BLaER1 (cell line): ENCODE measurements around the gene UBE2I.

Experiments
- H3K27ac ChIP-seq: shearing (Covaris generic); formaldehyde crosslinking; 2 replicates; pipeline ENCODE4 v1.8.1; 2022
- H3K27me3 ChIP-seq: shearing (Covaris generic); formaldehyde crosslinking; 2 replicates; pipeline ENCODE4 v1.8.1; 2022
- H3K36me3 ChIP-seq: shearing (Covaris generic); formaldehyde crosslinking; 2 replicates; pipeline ENCODE4 v1.8.1; 2022
- H3K4me1 ChIP-seq: shearing (Covaris generic); formaldehyde crosslinking; 2 replicates; pipeline ENCODE4 v1.8.1; 2022
- H3K4me2 ChIP-seq: shearing (Covaris generic); formaldehyde crosslinking; 2 replicates; pipeline ENCODE4 v1.8.1; 2022
- H3K4me3 ChIP-seq: shearing (Covaris generic); formaldehyde crosslinking; 2 replicates; pipeline ENCODE4 v1.8.1; 2022
- H3K9ac ChIP-seq: shearing (Covaris generic); formaldehyde crosslinking; 2 replicates; pipeline ENCODE4 v1.8.1; 2022
- H3K9me3 ChIP-seq: shearing (Covaris generic); formaldehyde crosslinking; 2 replicates; pipeline ENCODE4 v1.8.1; 2022
- H4K20me1 ChIP-seq: shearing (Covaris generic); formaldehyde crosslinking; 2 replicates; pipeline ENCODE4 v1.8.1; 2022
- Cebpa-rat ChIP-seq: shearing (Covaris generic); IDR thresholded peaks from 2 replicates; pipeline ENCODE4 v1.8.1; 2022

Gene UBE2I

DNA sequence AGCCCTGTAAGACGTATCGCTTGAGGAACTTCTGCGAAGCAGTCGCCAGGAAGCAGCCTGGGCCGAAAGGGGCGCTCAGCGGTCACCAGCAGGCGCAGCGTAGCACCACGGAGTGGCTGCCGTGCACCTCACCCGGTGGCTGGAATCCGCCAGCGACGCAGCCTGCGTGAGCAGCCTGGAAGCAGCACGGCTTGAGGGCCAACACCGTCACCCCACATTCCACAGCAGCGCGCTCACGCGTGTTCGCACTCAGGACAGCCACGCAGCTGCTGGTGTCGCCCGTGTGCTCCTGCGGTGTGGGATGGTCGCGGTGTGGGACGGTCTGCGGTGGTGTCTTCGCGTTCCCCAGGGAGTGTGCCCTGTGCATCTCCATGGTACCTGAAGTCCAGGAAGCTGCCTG lies 9.6 kb downstream of the UBE2I start:
- Histone ChIP-seq H3K27me3 (no peaks in the 10 kb centered on the region), H3K9ac (no peak overlapping the region), H3K4me1 (peaks cover 29% of the 10 kb centered on the region), H3K27ac (no peak overlapping the region), H3K4me2 (no peak overlapping the region), H3K4me3 (no peak overlapping the region), H3K9me3 (no peaks in the 10 kb centered on the region), H4K20me1 (peaks cover 100% of the 10 kb centered on the region), H3K36me3 (peaks cover 100% of the 10 kb centered on the region)
- TF ChIP-seq Cebpa-rat = no peak

DNA sequence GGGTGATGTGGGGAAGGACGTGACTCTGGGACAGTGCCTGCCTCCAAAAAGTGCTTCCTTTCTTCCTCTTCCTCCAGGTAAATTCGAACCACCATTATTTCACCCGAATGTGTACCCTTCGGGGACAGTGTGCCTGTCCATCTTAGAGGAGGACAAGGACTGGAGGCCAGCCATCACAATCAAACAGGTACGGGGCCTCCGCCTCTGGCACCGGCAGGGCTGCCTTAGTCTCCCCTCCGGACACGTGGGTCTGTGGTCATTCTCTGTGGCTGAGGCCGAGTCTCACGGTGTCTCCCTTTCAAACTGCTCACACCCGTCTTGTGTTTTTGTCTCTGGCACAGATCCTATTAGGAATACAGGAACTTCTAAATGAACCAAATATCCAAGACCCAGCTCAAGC lies 10.7 kb downstream of the UBE2I start:
- peaks cover 100% of the 10 kb centered on the region for H3K36me3 ChIP-seq
- no peak for TF ChIP-seq Cebpa-rat
- H3K9me3 ChIP-seq = no peaks in the 10 kb centered on the region
- no peak overlapping the region for H3K4me2 ChIP-seq
- no peak overlapping the region for H3K27ac ChIP-seq
- no peak overlapping the region for H3K9ac ChIP-seq
- H3K4me1 ChIP-seq = peaks cover 37% of the 10 kb centered on the region
- peaks cover 100% of the 10 kb centered on the region for H4K20me1 ChIP-seq
- H3K4me3 ChIP-seq = no peak overlapping the region
- H3K27me3 ChIP-seq = no peaks in the 10 kb centered on the region

DNA sequence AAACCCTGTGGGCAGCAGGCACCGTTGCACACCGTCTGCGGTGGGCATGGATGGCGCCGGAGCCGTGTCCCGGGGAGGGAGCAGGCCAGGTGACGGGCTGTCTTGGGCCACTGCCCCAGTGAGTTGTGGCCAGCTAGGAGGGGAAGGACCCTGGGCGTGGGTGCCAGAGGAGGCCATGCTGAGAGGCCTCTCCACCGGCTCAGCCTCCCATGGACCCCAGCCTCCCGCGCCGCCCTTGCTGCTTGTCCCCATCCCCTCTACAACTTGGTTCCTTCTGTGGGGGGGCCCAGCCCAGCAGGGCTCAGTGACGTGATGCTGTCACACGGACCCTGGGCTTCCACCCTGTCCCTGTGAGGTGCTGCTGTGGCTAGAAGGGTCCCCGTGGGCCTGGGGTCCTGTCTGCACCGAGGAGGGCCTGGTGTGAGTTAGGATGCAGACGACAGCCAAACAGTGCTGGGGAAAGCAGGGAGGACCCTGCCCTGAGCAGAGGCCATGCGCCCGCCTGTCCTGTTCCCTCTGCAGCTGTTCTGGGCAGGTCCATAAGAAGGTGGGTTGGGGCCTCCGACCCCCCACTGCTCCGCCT lies 11.3 kb downstream of the UBE2I start:
- no peak overlapping the region for H3K4me3 ChIP-seq
- H3K4me2 ChIP-seq = no peak overlapping the region
- peaks cover 100% of the 10 kb centered on the region for H3K36me3 ChIP-seq
- no peak for TF ChIP-seq Cebpa-rat
- no peak overlapping the region for H3K27ac ChIP-seq
- no peak overlapping the region for H3K9ac ChIP-seq
- H3K4me1 ChIP-seq = peaks cover 44% of the 10 kb centered on the region
- no peaks in the 10 kb centered on the region for H3K9me3 ChIP-seq
- H3K27me3 ChIP-seq = no peaks in the 10 kb centered on the region
- H4K20me1 ChIP-seq = peaks cover 100% of the 10 kb centered on the region

DNA sequence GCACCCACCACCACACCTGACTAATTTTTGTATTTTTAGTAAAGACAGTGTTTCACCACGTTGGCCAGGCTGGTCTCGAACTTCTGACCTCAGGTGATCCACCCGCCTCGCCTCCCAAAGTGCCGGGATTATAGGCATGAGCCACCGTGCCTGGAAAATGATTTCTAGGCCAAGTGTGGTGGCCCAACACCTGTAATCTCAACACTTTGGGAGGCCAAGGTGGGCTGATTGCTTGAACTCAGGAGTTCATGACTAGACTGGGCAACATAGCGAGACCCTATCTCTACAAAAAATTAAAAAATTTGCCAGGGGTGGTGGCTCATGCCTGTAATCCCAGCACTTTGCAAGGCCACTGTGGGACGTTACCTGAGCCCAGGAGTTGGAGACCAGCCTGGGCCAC lies 13.0 kb downstream of the UBE2I start:
- Histone ChIP-seq H3K27me3 (no peaks in the 10 kb centered on the region), H4K20me1 (peaks cover 100% of the 10 kb centered on the region), H3K4me3 (no peak overlapping the region), H3K27ac (no peak overlapping the region), H3K9ac (no peak overlapping the region), H3K36me3 (peaks cover 94% of the 10 kb centered on the region), H3K4me2 (no peak overlapping the region), H3K4me1 (peaks cover 60% of the 10 kb centered on the region), H3K9me3 (no peaks in the 10 kb centered on the region)
- TF ChIP-seq Cebpa-rat = no peak

DNA sequence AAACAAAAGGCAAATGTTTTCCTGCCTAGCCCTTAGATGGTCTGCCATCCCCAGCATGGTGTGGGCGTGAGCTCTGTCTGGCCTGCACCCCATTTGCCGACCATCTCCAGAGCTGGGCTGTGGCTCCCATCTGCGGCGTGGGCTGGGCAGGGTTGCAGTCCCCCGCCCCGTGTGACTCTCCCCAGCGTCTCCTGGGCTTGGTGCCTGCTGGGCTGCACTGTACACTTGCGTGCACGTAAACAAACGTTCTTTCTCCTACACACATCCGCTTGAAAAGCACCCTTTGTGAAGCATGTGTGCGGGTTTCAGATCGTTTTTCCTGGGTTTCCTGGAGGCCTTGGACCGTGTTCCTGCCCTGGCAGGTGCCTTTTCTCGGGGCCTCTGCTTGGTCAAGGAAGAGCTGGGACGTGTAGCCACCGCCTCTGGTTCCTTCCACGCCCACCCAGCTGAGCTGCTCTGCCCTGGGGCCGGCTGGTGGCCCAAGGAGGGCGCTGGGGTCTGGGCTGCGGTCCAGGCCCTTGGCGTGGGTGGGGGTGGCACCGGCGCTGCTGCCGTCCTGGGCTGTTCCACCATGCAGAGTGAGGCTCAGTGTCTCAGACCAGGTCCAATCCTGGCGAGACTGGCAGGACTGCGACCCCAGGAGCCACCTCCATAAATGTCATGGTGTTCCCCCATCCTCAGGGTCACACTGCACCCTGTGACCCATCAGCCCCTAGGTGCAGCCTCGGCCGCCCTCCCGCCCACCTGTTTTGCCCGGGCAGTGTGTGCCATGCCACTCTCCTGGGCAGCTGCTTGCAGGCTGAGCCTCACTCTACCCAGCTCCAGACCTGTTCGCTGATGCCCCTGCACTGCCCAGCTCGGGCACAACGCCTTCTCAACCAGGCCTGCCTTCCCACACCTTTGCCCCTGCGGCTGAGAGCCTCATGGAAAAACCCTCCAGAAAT lies 14.1 kb downstream of the UBE2I start:
- Histone ChIP-seq H4K20me1 (peaks cover 97% of the 10 kb centered on the region), H3K4me3 (no peak overlapping the region), H3K27ac (0 out of 2 replicates have a peak overlapping the region, but pooled peaks have one; percentile 32), H3K36me3 (peaks cover 84% of the 10 kb centered on the region), H3K27me3 (no peaks in the 10 kb centered on the region), H3K4me2 (peak overlapping the region; percentile 36), H3K9me3 (no peaks in the 10 kb centered on the region), H3K9ac (peak overlapping the region; percentile 16; the same call in 1 of the 2 replicates), H3K4me1 (peaks cover 61% of the 10 kb centered on the region)
- no peak for TF ChIP-seq Cebpa-rat

DNA sequence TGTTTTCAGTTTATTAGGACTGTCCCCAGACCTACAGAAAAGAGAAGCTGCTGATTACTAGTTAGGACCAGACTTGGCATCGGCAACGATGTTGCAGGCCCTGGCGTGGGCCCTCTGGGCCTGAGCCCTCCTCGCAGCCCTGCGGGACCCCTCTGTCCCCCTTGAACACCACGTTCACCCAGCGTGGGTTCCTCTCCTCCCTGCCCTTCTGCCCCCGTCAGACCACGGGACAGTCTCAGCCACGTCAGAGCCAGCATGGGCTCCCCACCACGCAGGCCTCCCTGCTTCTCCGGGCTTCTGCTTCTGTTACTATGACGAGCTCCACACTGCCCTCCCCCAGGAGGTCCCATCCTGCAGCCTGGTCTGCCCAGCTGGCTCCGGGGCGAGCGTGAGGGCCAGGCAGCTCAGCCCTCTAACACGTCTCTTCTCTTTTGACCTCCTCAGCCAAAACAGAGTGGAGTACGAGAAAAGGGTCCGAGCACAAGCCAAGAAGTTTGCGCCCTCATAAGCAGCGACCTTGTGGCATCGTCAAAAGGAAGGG lies 14.9 kb downstream of the UBE2I start:
- TF ChIP-seq Cebpa-rat = no peak
- no peak overlapping the region for H3K9ac ChIP-seq
- H3K4me3 ChIP-seq = no peak overlapping the region
- H3K4me2 ChIP-seq = no peak overlapping the region
- H3K27me3 ChIP-seq = no peaks in the 10 kb centered on the region
- peaks cover 76% of the 10 kb centered on the region for H3K36me3 ChIP-seq
- peaks cover 61% of the 10 kb centered on the region for H3K4me1 ChIP-seq
- H4K20me1 ChIP-seq = peaks cover 90% of the 10 kb centered on the region
- H3K27ac ChIP-seq = 0 out of 2 replicates have a peak overlapping the region, but pooled peaks have one; percentile 32
- H3K9me3 ChIP-seq = no peaks in the 10 kb centered on the region

DNA sequence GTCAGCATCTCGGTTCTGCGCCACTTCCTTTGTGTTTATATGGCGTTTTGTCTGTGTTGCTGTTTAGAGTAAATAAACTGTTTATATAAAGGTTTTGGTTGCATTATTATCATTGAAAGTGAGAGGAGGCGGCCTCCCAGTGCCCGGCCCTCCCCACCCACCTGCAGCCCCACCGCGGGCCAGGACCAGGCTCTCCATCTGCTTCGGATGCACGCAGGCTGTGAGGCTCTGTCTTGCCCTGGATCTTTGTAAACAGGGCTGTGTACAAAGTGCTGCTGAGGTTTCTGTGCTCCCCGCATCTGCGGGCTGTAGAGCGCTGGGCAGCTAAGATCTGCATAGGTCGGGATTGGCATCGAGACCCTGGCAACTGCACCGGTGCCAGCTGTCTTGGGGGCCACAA lies 15.8 kb downstream of the UBE2I start:
- peaks cover 61% of the 10 kb centered on the region for H3K4me1 ChIP-seq
- H3K27me3 ChIP-seq = peaks cover 4% of the 10 kb centered on the region; the same call in 1 of the 2 replicates
- H3K4me2 ChIP-seq = peak overlapping the region; percentile 47; the same call in 1 of the 2 replicates
- peaks cover 5% of the 10 kb centered on the region for H3K9me3 ChIP-seq
- no peak overlapping the region for H3K9ac ChIP-seq
- H4K20me1 ChIP-seq = peaks cover 80% of the 10 kb centered on the region
- no peak overlapping the region for H3K27ac ChIP-seq
- peaks cover 67% of the 10 kb centered on the region for H3K36me3 ChIP-seq
- no peak for TF ChIP-seq Cebpa-rat
- H3K4me3 ChIP-seq = no peak overlapping the region

DNA sequence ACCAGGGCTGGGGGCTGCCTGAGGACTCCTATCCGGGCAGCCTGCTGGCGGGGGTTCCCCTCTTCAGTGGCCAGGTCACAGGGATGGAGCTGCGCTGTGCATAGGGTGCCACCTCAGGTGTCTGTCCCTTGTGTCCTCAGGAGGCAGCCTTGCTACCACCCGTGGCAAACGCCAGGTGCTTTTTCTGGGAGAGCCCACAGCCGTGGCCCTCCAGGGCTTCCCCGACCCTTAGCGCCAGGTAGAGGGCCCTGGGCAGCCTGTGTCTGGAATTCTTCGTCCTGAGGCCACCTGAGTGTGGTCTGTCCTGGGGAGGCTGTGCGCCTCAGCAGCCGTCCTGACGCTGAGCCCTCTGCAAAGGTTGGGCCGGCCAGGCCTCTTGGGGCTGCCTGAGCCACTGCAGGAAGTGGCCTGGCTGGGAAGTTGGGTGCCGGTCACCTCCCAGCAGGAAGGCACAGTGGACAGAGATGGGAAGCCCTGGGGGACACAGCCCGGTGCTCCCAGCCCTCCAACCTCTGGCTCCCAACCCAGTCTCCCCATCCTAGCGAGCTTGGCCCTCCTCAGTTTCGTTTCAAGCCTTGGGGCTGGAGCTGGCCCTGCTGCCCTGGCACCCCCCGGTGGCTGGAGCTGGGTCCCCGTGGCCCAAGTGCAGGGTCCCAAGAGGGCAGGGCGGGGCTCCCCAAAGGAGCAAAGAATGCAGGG lies 16.4 kb downstream of the UBE2I start:
- Histone ChIP-seq H3K9me3 (peaks cover 8% of the 10 kb centered on the region), H3K9ac (no peak overlapping the region), H3K4me1 (peaks cover 60% of the 10 kb centered on the region), H3K27ac (peak overlapping the region; percentile 26; the same call in 1 of the 2 replicates), H4K20me1 (peaks cover 75% of the 10 kb centered on the region), H3K4me3 (no peak overlapping the region), H3K4me2 (peak overlapping the region; percentile 47), H3K36me3 (peaks cover 61% of the 10 kb centered on the region), H3K27me3 (peaks cover 8% of the 10 kb centered on the region; the same call in 1 of the 2 replicates)
- no peak for TF ChIP-seq Cebpa-rat

DNA sequence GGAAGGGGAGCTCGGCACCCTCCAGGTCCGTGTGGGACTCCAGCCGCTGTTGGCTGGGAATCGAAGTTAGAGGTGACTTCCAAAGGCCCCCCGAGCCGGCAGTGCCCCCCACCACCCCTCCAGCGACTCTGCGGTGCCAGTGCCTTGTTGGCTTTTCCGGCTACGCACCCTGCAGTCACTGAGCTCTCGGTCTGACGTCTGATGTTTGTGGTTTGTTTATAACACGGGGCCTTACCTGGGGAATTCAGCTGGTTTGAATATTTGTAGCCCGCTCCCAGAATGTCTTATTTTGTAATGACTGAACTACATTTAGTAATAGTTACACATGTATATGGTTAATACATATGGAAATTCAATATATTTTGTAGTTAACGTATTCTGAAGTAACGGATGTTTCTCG lies 17.0 kb downstream of the UBE2I start:
- no peak overlapping the region for H3K27ac ChIP-seq
- TF ChIP-seq Cebpa-rat = no peak
- peaks cover 58% of the 10 kb centered on the region for H3K4me1 ChIP-seq

More for the DNA sequence above, 17.0 kb downstream of the UBE2I start:
- Histone ChIP-seq H3K27me3 (peaks cover 14% of the 10 kb centered on the region), H3K9ac (no peak overlapping the region), H3K36me3 (peaks cover 56% of the 10 kb centered on the region), H4K20me1 (peaks cover 72% of the 10 kb centered on the region), H3K4me2 (peak overlapping the region; percentile 47), H3K4me3 (no peak overlapping the region), H3K9me3 (peaks cover 8% of the 10 kb centered on the region)
